ENCODE results near the gene CARS2.
A peak's percentile ranks its signal among the peaks of the same experiment; 100 is the strongest.

DNA sequence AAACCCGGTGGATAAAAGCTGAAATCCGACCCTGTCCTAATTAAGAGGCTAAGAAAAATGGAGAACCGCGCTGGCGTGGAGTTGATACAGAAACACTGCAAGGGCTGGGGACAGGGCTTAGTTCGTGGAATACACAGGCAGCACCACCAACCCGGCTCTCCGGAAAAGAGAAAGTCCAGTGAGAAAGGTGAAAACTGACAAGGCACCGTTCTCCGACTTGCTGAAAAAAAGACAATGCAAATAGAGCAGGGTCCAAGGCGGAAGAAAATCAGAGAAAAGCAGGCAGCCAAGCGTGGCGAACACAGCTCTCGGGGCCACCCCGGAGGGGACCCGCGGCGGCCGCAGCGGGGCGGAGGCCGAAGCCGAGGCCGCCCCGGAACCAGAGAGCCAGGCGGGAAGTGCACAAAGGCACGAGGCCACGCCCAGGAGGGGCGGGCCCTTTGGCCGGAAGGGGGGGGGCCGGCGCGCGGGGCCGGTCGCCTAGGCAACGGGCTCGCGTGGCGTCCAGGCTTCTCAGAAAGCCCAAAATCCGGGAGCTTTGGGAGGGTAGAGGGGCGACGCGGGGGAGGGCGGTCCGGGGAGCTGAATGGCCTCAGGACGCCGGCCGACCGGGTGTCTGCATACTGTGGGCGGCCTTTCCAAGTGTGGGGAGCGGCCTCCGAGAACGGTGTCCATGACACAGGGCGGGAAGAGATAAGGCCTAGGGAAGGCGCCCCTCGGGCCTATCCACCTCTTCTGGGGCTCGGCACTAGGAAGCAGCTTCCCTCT, 6.3 kb upstream of the CARS2 start:
- TF ChIP-seq CTCF (tag by site-specific recombination; IDR thresholded peaks at IDR 0.05) (no peak), ZBTB10 (tag by site-specific recombination; IDR thresholded peaks at IDR 0.05) (no peak), ZNF184 (tag by site-specific recombination; IDR thresholded peaks at IDR 0.05) (no peak), ZSCAN30 (tag by site-specific recombination; IDR thresholded peaks at IDR 0.05) (peak; percentile 8), HOXA7 (CRISPR knock-in tag; IDR thresholded peaks at IDR 0.05; ENCODE audit: borderline replicate concordance) (no peak), ZNF785 (tag by site-specific recombination; IDR thresholded peaks at IDR 0.05) (no peak)
- TF ChIP-seq, protein P1, sequence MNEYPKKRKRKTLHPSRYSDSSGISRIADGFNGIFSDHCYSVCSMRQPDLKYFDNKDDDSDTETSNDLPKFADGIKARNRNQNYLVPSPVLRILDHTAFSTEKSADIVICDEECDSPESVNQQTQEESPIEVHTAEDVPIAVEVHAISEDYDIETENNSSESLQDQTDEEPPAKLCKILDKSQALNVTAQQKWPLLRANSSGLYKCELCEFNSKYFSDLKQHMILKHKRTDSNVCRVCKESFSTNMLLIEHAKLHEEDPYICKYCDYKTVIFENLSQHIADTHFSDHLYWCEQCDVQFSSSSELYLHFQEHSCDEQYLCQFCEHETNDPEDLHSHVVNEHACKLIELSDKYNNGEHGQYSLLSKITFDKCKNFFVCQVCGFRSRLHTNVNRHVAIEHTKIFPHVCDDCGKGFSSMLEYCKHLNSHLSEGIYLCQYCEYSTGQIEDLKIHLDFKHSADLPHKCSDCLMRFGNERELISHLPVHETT (tag by site-specific recombination; IDR thresholded peaks at IDR 0.05): no peak
- TF ChIP-seq, protein P2, sequence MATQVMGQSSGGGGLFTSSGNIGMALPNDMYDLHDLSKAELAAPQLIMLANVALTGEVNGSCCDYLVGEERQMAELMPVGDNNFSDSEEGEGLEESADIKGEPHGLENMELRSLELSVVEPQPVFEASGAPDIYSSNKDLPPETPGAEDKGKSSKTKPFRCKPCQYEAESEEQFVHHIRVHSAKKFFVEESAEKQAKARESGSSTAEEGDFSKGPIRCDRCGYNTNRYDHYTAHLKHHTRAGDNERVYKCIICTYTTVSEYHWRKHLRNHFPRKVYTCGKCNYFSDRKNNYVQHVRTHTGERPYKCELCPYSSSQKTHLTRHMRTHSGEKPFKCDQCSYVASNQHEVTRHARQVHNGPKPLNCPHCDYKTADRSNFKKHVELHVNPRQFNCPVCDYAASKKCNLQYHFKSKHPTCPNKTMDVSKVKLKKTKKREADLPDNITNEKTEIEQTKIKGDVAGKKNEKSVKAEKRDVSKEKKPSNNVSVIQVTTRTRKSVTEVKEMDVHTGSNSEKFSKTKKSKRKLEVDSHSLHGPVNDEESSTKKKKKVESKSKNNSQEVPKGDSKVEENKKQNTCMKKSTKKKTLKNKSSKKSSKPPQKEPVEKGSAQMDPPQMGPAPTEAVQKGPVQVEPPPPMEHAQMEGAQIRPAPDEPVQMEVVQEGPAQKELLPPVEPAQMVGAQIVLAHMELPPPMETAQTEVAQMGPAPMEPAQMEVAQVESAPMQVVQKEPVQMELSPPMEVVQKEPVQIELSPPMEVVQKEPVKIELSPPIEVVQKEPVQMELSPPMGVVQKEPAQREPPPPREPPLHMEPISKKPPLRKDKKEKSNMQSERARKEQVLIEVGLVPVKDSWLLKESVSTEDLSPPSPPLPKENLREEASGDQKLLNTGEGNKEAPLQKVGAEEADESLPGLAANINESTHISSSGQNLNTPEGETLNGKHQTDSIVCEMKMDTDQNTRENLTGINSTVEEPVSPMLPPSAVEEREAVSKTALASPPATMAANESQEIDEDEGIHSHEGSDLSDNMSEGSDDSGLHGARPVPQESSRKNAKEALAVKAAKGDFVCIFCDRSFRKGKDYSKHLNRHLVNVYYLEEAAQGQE (tag by site-specific recombination; IDR thresholded peaks at IDR 0.05): no peak

Data from HEK293 (cell line).